Endothelial cell of umbilical vein (primary cell): ENCODE results near the gene SMIM36. TPM values are rescaled to one million over a fixed set of nuclear protein-coding genes. Genes with fewer than 3 reads are reported as not detected.

Experiments used
- BruUV-seq: library from RNA; stranded (reverse); fragments of 400-500 nt; replicated peaks from 2 replicates; lab custom pipeline; 2021; lab: Mats Ljungman, UMichigan
- CTCF ChIA-PET: fragments of 300-600, 350-600 bp; sonication (Branson Sonifier 250); formaldehyde crosslinking; loops from one replicate; lab custom pipeline; 2021; ENCODE audit warnings: antibody characterized with exemption, inconsistent platforms; lab: Charles Lee
- POLR2A ChIA-PET: fragments of 300-600, 350-600 bp; sonication (Branson Sonifier 250); formaldehyde crosslinking; loops from one replicate; lab custom pipeline; 2021; ENCODE audit warnings: antibody characterized with exemption, inconsistent platforms; lab: Charles Lee
- DNase-seq: peaks from one replicate; pipeline ENCODE4 v3.0.0-alpha.2; 2011; ENCODE audit warnings: low read depth, low spot score
- FAIRE-seq: peaks from 2 replicates; lab custom pipeline; 2011; peaks lifted over from hg19 to GRCh38; lab: Jason Lieb, UNC
- H2AFZ ChIP-seq: 2 replicates; pipeline ENCODE4 v1.6.0; 2012; ENCODE audit warnings: low read depth, low read length, control low read depth, inconsistent platforms
- H3K27ac ChIP-seq: 2 replicates; pipeline ENCODE4 v1.5.1; 2011; ENCODE audit warnings: low read depth, mild to moderate bottlenecking, control low read depth, low read length, moderate library complexity; ENCODE audit not compliant: insufficient read depth
- H3K27me3 ChIP-seq, 2 experiments: 2 replicates each; pipeline versions ENCODE4 v1.6.0 to v1.6.1; 2011; ENCODE audit warnings: low read length in 2 of 2, mixed read lengths in 1 of 2; ENCODE audit not compliant: control insufficient read depth in 2 of 2, insufficient read depth in 2 of 2
- H3K36me3 ChIP-seq, 2 experiments: 2 replicates in 1 of 2; 3 replicates in 1 of 2; pipeline ENCODE4 v1.5.1; 2011; ENCODE audit warnings: low read length in 2 of 2, mild to moderate bottlenecking in 1 of 2, moderate library complexity in 1 of 2; ENCODE audit not compliant: control insufficient read depth in 2 of 2, insufficient read depth in 2 of 2; ENCODE audit errors: extremely low read depth in 1 of 2
- H3K4me1 ChIP-seq: 3 replicates; pipeline ENCODE4 v1.5.1; 2011; ENCODE audit warnings: mild to moderate bottlenecking, low read length; ENCODE audit not compliant: control insufficient read depth, insufficient read depth; ENCODE audit errors: extremely low read depth
- H3K4me2 ChIP-seq: 2 replicates; pipeline ENCODE4 v1.6.1; 2011; ENCODE audit warnings: low read length, control low read depth, mixed read lengths; ENCODE audit not compliant: insufficient read depth
- H3K4me3 ChIP-seq, 3 experiments: fragments of 200-600 bp in 1 of 3; sonication (generic), shearing (Covaris generic) in 1 of 3; replicated peaks in 1 of 3; 2 replicates each; pipeline ENCODE4 v1.5.1; 2011 to 2016; ENCODE audit warnings: control low read depth in 3 of 3, low read length in 3 of 3, mild to moderate bottlenecking in 2 of 3, inconsistent platforms in 1 of 3, low read depth in 1 of 3, moderate library complexity in 1 of 3; ENCODE audit not compliant: insufficient read depth in 1 of 3
- H3K79me2 ChIP-seq: 2 replicates; pipeline ENCODE4 v1.6.0; 2012; ENCODE audit warnings: low read length, inconsistent platforms; ENCODE audit not compliant: control insufficient read depth, insufficient read depth
- H3K9ac ChIP-seq: replicated peaks from 2 replicates; pipeline ENCODE3; 2011; ENCODE audit warnings: low read length, control low read depth; ENCODE audit not compliant: insufficient read depth; ENCODE audit errors: extremely low read depth
- H3K9me1 ChIP-seq: replicated peaks from 3 replicates; pipeline ENCODE4 v1.6.0; 2011; ENCODE audit warnings: mild to moderate bottlenecking, low read length; ENCODE audit not compliant: control insufficient read depth, insufficient read depth; ENCODE audit errors: extremely low read depth
- H3K9me3 ChIP-seq: replicated peaks from 2 replicates; pipeline ENCODE4 v1.5.1; 2012; ENCODE audit warnings: low read length, inconsistent platforms; ENCODE audit not compliant: control insufficient read depth, insufficient read depth
- H4K20me1 ChIP-seq: replicated peaks from 2 replicates; pipeline ENCODE3; 2011; ENCODE audit warnings: mild to moderate bottlenecking, low read length; ENCODE audit not compliant: control insufficient read depth, insufficient read depth; ENCODE audit errors: extremely low read depth
- CTCF ChIP-seq, 2 donors: IDR thresholded peaks; 1 replicate in 1 of 2; 2 replicates in 1 of 2; pipeline ENCODE4 v1.5.1; 2011; ENCODE audit warnings: low read length in 2 of 2, mild to moderate bottlenecking in 2 of 2, moderate library complexity in 2 of 2, control low read depth in 1 of 2, inconsistent platforms in 1 of 2, low read depth in 1 of 2; ENCODE audit not compliant: insufficient read depth in 1 of 2; ENCODE audit errors: extremely low read depth in 1 of 2
- EZH2 ChIP-seq: IDR thresholded peaks from 2 replicates; pipeline ENCODE4 v1.6.1; 2012; ENCODE audit warnings: borderline replicate concordance, low read depth, mild to moderate bottlenecking, moderate library complexity, low read length, inconsistent platforms; ENCODE audit not compliant: severe bottlenecking
- FOS ChIP-seq: IDR thresholded peaks from 2 replicates; pipeline ENCODE4 v1.6.1; 2011; ENCODE audit warnings: mild to moderate bottlenecking, low read length, moderate library complexity, borderline replicate concordance; ENCODE audit not compliant: insufficient read depth
- GATA2 ChIP-seq: IDR thresholded peaks from 2 replicates; pipeline ENCODE4 v1.7.0; 2011; ENCODE audit warnings: low read depth, mild to moderate bottlenecking, moderate library complexity, mixed read lengths, low read length; ENCODE audit not compliant: insufficient read length, insufficient read depth
- JUN ChIP-seq: IDR thresholded peaks from 2 replicates; pipeline ENCODE4 v1.6.1; 2011; ENCODE audit warnings: borderline replicate concordance, low read depth; ENCODE audit not compliant: insufficient read length, insufficient read depth
- MAX ChIP-seq: IDR thresholded peaks from 2 replicates; pipeline ENCODE4 v1.6.1; 2011; ENCODE audit not compliant: insufficient read depth, insufficient read length
- MYC ChIP-seq: IDR thresholded peaks from one replicate; pipeline ENCODE4 v1.6.1; 2011; ENCODE audit warnings: mild to moderate bottlenecking, low read depth, low read length
- POLR2A ChIP-seq: IDR thresholded peaks from 2 replicates; pipeline ENCODE4 v1.6.1; 2012; ENCODE audit warnings: low read depth, mild to moderate bottlenecking, control low read depth, low read length
- POLR2AphosphoS5 ChIP-seq: IDR thresholded peaks from 2 replicates; pipeline ENCODE4 v1.6.1; 2012; ENCODE audit warnings: low read depth, mild to moderate bottlenecking, control low read depth, low read length, moderate library complexity; ENCODE audit not compliant: insufficient read depth
- dilution Hi-C: fragments of 300-500 bp; cut with MboI; formaldehyde crosslinking; loops from one replicate; pipeline ENCODE4 v1.15.0; 2019; ENCODE audit warnings: low sequenced_read_pairs; ENCODE audit not compliant: extremely low pct_ligation_motif_present
- intact Hi-C: fragments of 100-400 bp; cut with micrococcal nuclease; formaldehyde crosslinking; loops from one replicate; pipeline ENCODE4 v1.10.0; 2022
- polyA plus RNA-seq, 4 experiments: library from polyadenylated mRNA; depleted of rRNA in 3 of 4; stranded (reverse) in 3 of 4; unstranded in 1 of 4; fragments of >200 nt; gene quantifications; 2 replicates each; pipeline versions ENCODE4 v1.2.1 to v1.2.3, GENCODE V29; 2011 to 2012; ENCODE audit warnings: missing spikeins in 1 of 4
- total RNA-seq: library from RNA; stranded (reverse); gene quantifications from 2 replicates; pipeline ENCODE4 v1.2.3, GENCODE V29; 2021

SMIM36 gene
- total and polyA plus RNA-seq, 2 donors (not counting 3 experiments of a cell fraction or from before 2014, with no cell fraction given) = not detected

DNA sequence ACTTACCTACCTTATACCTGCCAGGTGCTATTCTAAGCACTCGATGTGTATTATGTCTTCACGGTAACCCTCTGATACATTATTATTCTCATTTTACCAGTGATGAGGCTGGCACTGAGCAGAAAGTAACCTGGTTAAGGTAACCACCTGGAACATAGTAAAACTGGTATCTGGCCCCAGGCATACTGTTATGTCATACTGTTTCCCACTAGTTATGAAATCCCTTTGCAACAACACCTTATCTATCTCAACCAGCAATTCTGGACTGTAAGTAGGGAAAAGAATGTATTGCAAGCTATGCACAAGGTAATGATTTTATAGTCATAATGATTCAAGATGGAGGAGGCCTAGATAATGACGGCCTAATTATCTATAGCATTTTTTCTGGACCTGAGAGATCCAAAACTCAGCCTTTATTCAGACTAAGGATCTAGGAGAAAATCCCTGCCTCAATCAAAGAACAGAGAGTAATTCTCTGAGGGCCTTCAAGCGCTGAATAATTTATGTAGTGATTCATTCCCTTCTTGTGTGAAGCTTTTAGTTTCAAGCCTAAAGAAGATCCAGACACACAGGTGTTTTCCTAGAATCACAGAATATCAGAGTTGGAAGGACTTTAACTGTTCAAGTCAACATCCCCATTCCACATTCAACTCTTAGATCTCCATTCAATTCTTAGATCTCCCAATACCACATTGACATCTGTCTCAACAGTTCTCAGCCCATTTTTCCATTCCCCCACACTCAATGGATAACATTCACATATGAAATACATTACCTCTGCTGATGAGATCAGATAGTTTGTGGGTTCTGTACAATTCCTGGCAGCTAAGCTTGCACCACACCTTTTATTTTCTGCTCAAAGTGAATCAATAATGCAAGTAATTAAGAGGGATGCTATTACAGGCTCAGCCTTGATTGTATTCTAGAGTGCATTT, 74.8 kb downstream of the SMIM36 start:
- peaks cover 0 to 3% of the 10 kb centered on the region in 2 experiments for H3K27me3 ChIP-seq
- no peak overlapping the region for H3K4me2 ChIP-seq
- DNase-seq (no peak), FAIRE-seq (no peak)
- intact Hi-C loops = no loop called here
- H3K9me3 ChIP-seq = no peaks in the 10 kb centered on the region
- no peaks in the 10 kb centered on the region for H3K36me3 ChIP-seq
- H3K79me2 ChIP-seq = no peaks in the 10 kb centered on the region
- peaks cover 7% of the 10 kb centered on the region for H3K4me1 ChIP-seq
- dilution Hi-C loops = no loop called here
- BruUV-seq = no TSS peak
- H3K9ac ChIP-seq = no peak overlapping the region
- H4K20me1 ChIP-seq = no peaks in the 10 kb centered on the region
- H3K9me1 ChIP-seq = no peaks in the 10 kb centered on the region
- no peak overlapping the region for H3K4me3 ChIP-seq
- H2AFZ ChIP-seq = no peak overlapping the region
- no peak overlapping the region for H3K27ac ChIP-seq
- TF ChIP-seq CTCF (IDR thresholded peaks at IDR 0.05; ENCODE audit: extremely low read depth in 1 of 2, insufficient read depth in 1 of 2, low read depth in 1 of 2, low read length in 2 of 2) = no peak
- TF ChIP-seq EZH2 = no peak
- no peak for TF ChIP-seq POLR2A
- no peak for TF ChIP-seq GATA2
- TF ChIP-seq FOS = no peak
- no peak for TF ChIP-seq MAX
- no peak for TF ChIP-seq JUN
- no peak for TF ChIP-seq POLR2AphosphoS5
- no peak for TF ChIP-seq MYC
- CTCF ChIA-PET = no interaction called here
- POLR2A ChIA-PET = no interaction called here
